Mesendoderm (in vitro differentiated cells): ENCODE results near the gene GRHL3.

ENCODE experiments used
- DNase-seq: peaks from one replicate; pipeline ENCODE4 v3.0.0; 2013
- H2AK5ac ChIP-seq: 2 replicates; pipeline ENCODE4 v1.6.1; 2013; ENCODE audit warnings: low read length, inconsistent platforms
- H2BK120ac ChIP-seq: 2 replicates; pipeline ENCODE4 v1.6.1; 2013; ENCODE audit warnings: low read depth, mild to moderate bottlenecking, low read length, moderate library complexity, mixed read lengths
- H2BK15ac ChIP-seq: replicated peaks from 2 replicates; pipeline ENCODE4 v1.6.1; 2013; ENCODE audit warnings: low read depth, mild to moderate bottlenecking, moderate library complexity
- H2BK5ac ChIP-seq: 2 replicates; pipeline ENCODE4 v1.6.1; 2013; ENCODE audit warnings: low read length, inconsistent platforms
- H3K18ac ChIP-seq: 2 replicates; pipeline ENCODE4 v1.6.1; 2013; ENCODE audit warnings: mild to moderate bottlenecking, low read length, mixed read lengths
- H3K23ac ChIP-seq: one replicate; pipeline ENCODE4 v1.6.1; 2013; ENCODE audit warnings: low read length
- H3K27ac ChIP-seq: 2 replicates; pipeline ENCODE4 v1.5.1; 2013; ENCODE audit warnings: low read depth, mild to moderate bottlenecking, inconsistent platforms, low read length, moderate library complexity
- H3K27me3 ChIP-seq: 2 replicates; pipeline ENCODE4 v1.6.1; 2013; ENCODE audit warnings: low read length, control low read depth, mild to moderate bottlenecking, inconsistent platforms; ENCODE audit not compliant: insufficient read depth, poor library complexity
- H3K36me3 ChIP-seq: 2 replicates; pipeline ENCODE4 v1.6.1; 2013; ENCODE audit warnings: low read length, inconsistent platforms; ENCODE audit not compliant: control insufficient read depth, insufficient read depth
- H3K4ac ChIP-seq: one replicate; pipeline ENCODE4 v1.6.1; 2013; ENCODE audit warnings: low read depth, mild to moderate bottlenecking, low read length, moderate library complexity
- H3K4me1 ChIP-seq: 2 replicates; pipeline ENCODE4 v1.6.1; 2013; ENCODE audit warnings: low read depth, low read length, inconsistent platforms; ENCODE audit not compliant: control insufficient read depth
- H3K4me2 ChIP-seq: 2 replicates; pipeline ENCODE4 v1.6.1; 2013; ENCODE audit warnings: low read length
- H3K4me3 ChIP-seq: 2 replicates; pipeline ENCODE4 v1.5.1; 2013; ENCODE audit warnings: mild to moderate bottlenecking, low read length
- H3K56ac ChIP-seq: one replicate; pipeline ENCODE4 v1.6.1; 2013; ENCODE audit warnings: low read length
- H3K79me1 ChIP-seq: 2 replicates; pipeline ENCODE4 v1.6.1; 2013; ENCODE audit warnings: low read length, inconsistent platforms
- H3K79me2 ChIP-seq: 2 replicates; pipeline ENCODE4 v1.6.1; 2013; ENCODE audit warnings: mild to moderate bottlenecking, low read length; ENCODE audit not compliant: control insufficient read depth, insufficient read depth
- H3K9ac ChIP-seq: 2 replicates; pipeline ENCODE4 v1.6.1; 2013; ENCODE audit warnings: low read length, inconsistent platforms
- H4K5ac ChIP-seq: one replicate; pipeline ENCODE4 v1.6.1; 2013; ENCODE audit warnings: low read length
- H4K8ac ChIP-seq: one replicate; pipeline ENCODE4 v1.6.1; 2013; ENCODE audit warnings: low read depth, mild to moderate bottlenecking, control low read depth, low read length, moderate library complexity
- WGBS: extraction: QIAGEN DNeasy Blood & Tissue Kit; methylation state at CpG from one replicate; pipeline ENCODE4 v1.1.7; 2013; ENCODE audit warnings: low lambda C conversion rate, missing lambda C conversion rate; ENCODE audit not compliant: insufficient coverage; ENCODE audit errors: extremely low coverage; 5-methylcytosine and 5-hydroxymethylcytosine counted together

Gene GRHL3

GRCh38 chr1:24293392-24294227 lies 25.5 kb upstream of the GRHL3 start:
- no CpG with 5 or more reads among the region's 16 CpGs for WGBS
- H2BK5ac ChIP-seq: no peak overlapping the region
- H2BK120ac ChIP-seq: no peak overlapping the region
- H2AK5ac ChIP-seq: no peak overlapping the region
- no peaks in the 10 kb centered on the region for H3K79me1 ChIP-seq
- no peak overlapping the region for H3K18ac ChIP-seq
- no peaks in the 10 kb centered on the region for H3K27me3 ChIP-seq
- DNase-seq: no peak
- no peaks in the 10 kb centered on the region for H3K36me3 ChIP-seq
- H3K4me1 ChIP-seq: peaks cover 6% of the 10 kb centered on the region
- H2BK15ac ChIP-seq: no peak overlapping the region
- H3K56ac ChIP-seq: no peak overlapping the region
- H3K79me2 ChIP-seq: no peaks in the 10 kb centered on the region
- H3K4me2 ChIP-seq: no peak overlapping the region
- H3K9ac ChIP-seq: no peak overlapping the region
- no peak overlapping the region for H3K4me3 ChIP-seq
- H4K5ac ChIP-seq: no peak overlapping the region
- H3K27ac ChIP-seq: no peak overlapping the region
- no peak overlapping the region for H3K23ac ChIP-seq
- no peak overlapping the region for H3K4ac ChIP-seq
- no peak overlapping the region for H4K8ac ChIP-seq

GRCh38 chr1:24294228-24294672 lies 24.9 kb upstream of the GRHL3 start:
- H4K8ac ChIP-seq: peak overlapping the region; percentile 6
- H3K4me1 ChIP-seq: peaks cover 6% of the 10 kb centered on the region
- no peaks in the 10 kb centered on the region for H3K79me1 ChIP-seq
- no peak overlapping the region for H3K4me3 ChIP-seq
- no peak overlapping the region for H3K4ac ChIP-seq
- H3K23ac ChIP-seq: no peak overlapping the region
- H3K56ac ChIP-seq: no peak overlapping the region
- no peaks in the 10 kb centered on the region for H3K36me3 ChIP-seq
- H4K5ac ChIP-seq: no peak overlapping the region
- no peak overlapping the region for H3K4me2 ChIP-seq
- H3K18ac ChIP-seq: no peak overlapping the region
- H2BK5ac ChIP-seq: no peak overlapping the region
- H2AK5ac ChIP-seq: peak overlapping the region; percentile 16
- H3K27me3 ChIP-seq: no peaks in the 10 kb centered on the region
- peak; percentile 46 for DNase-seq
- no peak overlapping the region for H3K27ac ChIP-seq
- no peak overlapping the region for H3K9ac ChIP-seq
- H2BK15ac ChIP-seq: no peak overlapping the region
- H2BK120ac ChIP-seq: no peak overlapping the region
- no CpG with 5 or more reads among the region's 9 CpGs for WGBS
- H3K79me2 ChIP-seq: no peaks in the 10 kb centered on the region

GRCh38 chr1:24294716-24295371 lies 24.3 kb upstream of the GRHL3 start:
- Histone ChIP-seq H2AK5ac (no peak overlapping the region), H3K4me3 (no peak overlapping the region), H3K4ac (no peak overlapping the region), H3K9ac (no peak overlapping the region), H3K4me2 (no peak overlapping the region), H3K4me1 (peaks cover 6% of the 10 kb centered on the region), H4K5ac (no peak overlapping the region), H2BK120ac (no peak overlapping the region), H4K8ac (peak overlapping the region; percentile 6), H3K27me3 (no peaks in the 10 kb centered on the region), H3K23ac (no peak overlapping the region), H3K56ac (peak overlapping the region; percentile 18), H3K27ac (no peak overlapping the region), H3K79me2 (no peaks in the 10 kb centered on the region), H3K18ac (no peak overlapping the region), H2BK5ac (no peak overlapping the region), H3K36me3 (no peaks in the 10 kb centered on the region), H3K79me1 (no peaks in the 10 kb centered on the region), H2BK15ac (no peak overlapping the region)
- DNase-seq: peak; percentile 67
- no CpG with 5 or more reads among the region's 9 CpGs for WGBS

- Histone ChIP-seq H4K5ac (no peak overlapping the region), H2BK15ac (no peak overlapping the region), H3K79me2 (no peaks in the 10 kb centered on the region), H3K9ac (no peak overlapping the region), H3K79me1 (no peaks in the 10 kb centered on the region), H2AK5ac (no peak overlapping the region), H3K27me3 (no peaks in the 10 kb centered on the region), H3K4me2 (no peak overlapping the region), H3K27ac (no peak overlapping the region), H2BK120ac (no peak overlapping the region), H3K4me3 (no peak overlapping the region), H4K8ac (no peak overlapping the region), H2BK5ac (no peak overlapping the region), H3K4ac (no peak overlapping the region), H3K18ac (no peak overlapping the region), H3K23ac (no peak overlapping the region), H3K36me3 (no peaks in the 10 kb centered on the region), H3K56ac (no peak overlapping the region), H3K4me1 (peaks cover 6% of the 10 kb centered on the region)
- DNase-seq: no peak
- no CpG with 5 or more reads among the region's 5 CpGs for WGBS
Measured at GRCh38 chr1:24295535-24295934, 23.6 kb upstream of the GRHL3 start.

- no peak overlapping the region for H3K56ac ChIP-seq
- no peak overlapping the region for H3K18ac ChIP-seq
- no peak overlapping the region for H2BK15ac ChIP-seq
- DNase-seq: no peak
- peaks cover 6% of the 10 kb centered on the region for H3K4me1 ChIP-seq
- H3K36me3 ChIP-seq: no peaks in the 10 kb centered on the region
- no peak overlapping the region for H2BK5ac ChIP-seq
- no peak overlapping the region for H4K8ac ChIP-seq
- no CpG with 5 or more reads among the region's 5 CpGs for WGBS
- H3K4me2 ChIP-seq: no peak overlapping the region
- no peaks in the 10 kb centered on the region for H3K79me1 ChIP-seq
- no peak overlapping the region for H3K9ac ChIP-seq
- H2AK5ac ChIP-seq: no peak overlapping the region
- no peak overlapping the region for H4K5ac ChIP-seq
- H3K27ac ChIP-seq: no peak overlapping the region
- no peak overlapping the region for H2BK120ac ChIP-seq
- H3K4me3 ChIP-seq: no peak overlapping the region
- peak overlapping the region; percentile 85 for H3K23ac ChIP-seq
- no peak overlapping the region for H3K4ac ChIP-seq
- no peaks in the 10 kb centered on the region for H3K27me3 ChIP-seq
- H3K79me2 ChIP-seq: no peaks in the 10 kb centered on the region
Measured at GRCh38 chr1:24297187-24297851, 21.8 kb upstream of the GRHL3 start.
